HG03342 (cell line): ENCODE data around the gene CELF5.

Experiments used
- ATAC-seq: cut with Tn5 transposase; IDR thresholded peaks from one replicate; pipeline ENCODE4 v1.9.1; 2021; ENCODE audit warnings: mild to moderate bottlenecking, moderate library complexity; ENCODE audit not compliant: unreplicated experiment

The CELF5 gene

GRCh38 chr19:3236272-3236671 lies 11.8 kb downstream of the CELF5 start:
- no peak for ATAC-seq

- no peak for ATAC-seq
These were observed 13.7 kb downstream of the CELF5 start for GRCh38 chr19:3238066-3238561.

GRCh38 chr19:3239367-3239766 lies 14.9 kb downstream of the CELF5 start:
- ATAC-seq: no peak

GRCh38 chr19:3243819-3244700 lies 19.6 kb downstream of the CELF5 start:
- no peak for ATAC-seq

- ATAC-seq: no peak
These were observed 20.6 kb downstream of the CELF5 start for GRCh38 chr19:3245050-3245449.

GRCh38 chr19:3248728-3249326 lies 24.4 kb downstream of the CELF5 start:
- ATAC-seq: no peak

- no peak for ATAC-seq
These were observed 24.9 kb downstream of the CELF5 start for GRCh38 chr19:3249408-3249807.

GRCh38 chr19:3250675-3251074 lies 26.2 kb downstream of the CELF5 start:
- no peak for ATAC-seq

- no peak for ATAC-seq
These were observed 26.8 kb downstream of the CELF5 start for GRCh38 chr19:3251229-3251628.

- no peak for ATAC-seq
These were observed 28.2 kb downstream of the CELF5 start for GRCh38 chr19:3252650-3253049.

GRCh38 chr19:3253270-3253669 lies 28.8 kb downstream of the CELF5 start:
- no peak for ATAC-seq

- no peak for ATAC-seq
These were observed 30.1 kb downstream of the CELF5 start for GRCh38 chr19:3254520-3254919.

GRCh38 chr19:3257071-3257470 lies 32.6 kb downstream of the CELF5 start:
- no peak for ATAC-seq

- ATAC-seq: no peak
These were observed 37.9 kb downstream of the CELF5 start for GRCh38 chr19:3262362-3262761.

- ATAC-seq: no peak
These were observed 39.4 kb downstream of the CELF5 start for GRCh38 chr19:3263866-3264265.

GRCh38 chr19:3265432-3265831 lies 41.0 kb downstream of the CELF5 start:
- ATAC-seq: no peak

- no peak for ATAC-seq
These were observed 41.7 kb downstream of the CELF5 start for GRCh38 chr19:3266092-3266693.

GRCh38 chr19:3266792-3267514 lies 42.5 kb downstream of the CELF5 start:
- ATAC-seq: no peak

GRCh38 chr19:3268326-3268725 lies 43.9 kb downstream of the CELF5 start:
- no peak for ATAC-seq

- ATAC-seq: no peak
These were observed 44.3 kb downstream of the CELF5 start for GRCh38 chr19:3268763-3269162.
